ENCODE data around the gene HECW1. TPM values are rescaled to one million over a fixed set of nuclear protein-coding genes. Genes with fewer than 3 reads are reported as not detected.

HECW1 gene
- total and polyA plus RNA-seq, 10 of the 15 experiments (the other 5 are each of a cell fraction or from before 2014, with no cell fraction given), result under 0.01 to 0.31 (median 0.04) TPM; not detected in 3

GRCh38 chr7:43232366-43232765 lies 119.9 kb downstream of the HECW1 start:
- WGBS (ENCODE audit: insufficient coverage, insufficient replicate concordance, low lambda C conversion rate, missing lambda C conversion rate), result 24% methylated on average over 2 of the region's 2 CpGs
- Histone ChIP-seq H3K4me2 (ENCODE audit: control insufficient read depth, insufficient read depth) (no peak overlapping the region), H3K27ac (ENCODE audit: control insufficient read depth, insufficient read depth) (no peak overlapping the region), H3K9ac (ENCODE audit: control insufficient read depth, insufficient read depth, low read length) (no peak overlapping the region), H3K79me2 (ENCODE audit: control insufficient read depth, insufficient read depth, low read length) (no peaks in the 10 kb centered on the region), H3K36me3 (ENCODE audit: control insufficient read depth in 2 of 2, insufficient read depth in 2 of 2, low read length in 1 of 2) (no peaks in the 10 kb centered on the region), H3K4me3 (no peak overlapping the region), H4K20me1 (ENCODE audit: control insufficient read depth, insufficient read depth) (no peaks in the 10 kb centered on the region), H3K9me3 (replicated peaks; ENCODE audit: control insufficient read depth, insufficient read depth, low read length) (no peaks in the 10 kb centered on the region), H3K4me1 (ENCODE audit: control insufficient read depth, insufficient read depth, low read length) (no peaks in the 10 kb centered on the region), H3K27me3 (replicated peaks in 1 of 2; ENCODE audit: control insufficient read depth in 2 of 2, insufficient read depth in 2 of 2, low read length in 1 of 2) (no peaks in the 10 kb centered on the region; a peak in 2 of 4 replicates), H2AFZ (ENCODE audit: control insufficient read depth, low read depth, low read length) (no peak overlapping the region)
- FAIRE-seq (no peak), ATAC-seq (no peak), DNase-seq (ENCODE audit: low read depth, low spot score) (no peak)
- intact Hi-C loops (cut with micrococcal nuclease; ENCODE audit: unreplicated experiment), result no loop called here
- ChIA-PET POLR2A (no interaction called here), CTCF (interaction anchor here (1.2 kb wide), 1 partner anchor 221 kb away, joined by 3 read pairs; no protein-coding TSS in a partner anchor), RAD21 (ENCODE audit: unreplicated experiment) (interaction anchor here (0.6 kb wide), 1 partner anchor 268 kb away, joined by 3 read pairs; no protein-coding TSS in a partner anchor), SMC1A (ENCODE audit: uncharacterized antibody, unreplicated experiment) (no interaction called here)
- BruUV-seq (replicated peaks), result no TSS peak
- TF ChIP-seq DPF2 (IDR thresholded peaks at IDR 0.05) (no peak), NR2C1 (IDR thresholded peaks at IDR 0.05) (no peak), HSF1 (IDR thresholded peaks at IDR 0.05; ENCODE audit: low read depth, low read length) (no peak), ZNF687 (IDR thresholded peaks at IDR 0.05) (no peak), POLR2A (IDR thresholded peaks at IDR 0.05; ENCODE audit: low read depth, low read length) (no peak), GABPA (IDR thresholded peaks at IDR 0.05; ENCODE audit: low read depth) (no peak), RCOR1 (conservative IDR thresholded peaks at IDR 0.05; ENCODE audit: low read depth, low read length) (no peak), ATF3 (IDR thresholded peaks at IDR 0.05; ENCODE audit: borderline replicate concordance, extremely low read depth, low read depth, low read length) (no peak), SIX5 (IDR thresholded peaks at IDR 0.05; ENCODE audit: low read depth, low read length, severe bottlenecking) (no peak), EGR1 (IDR thresholded peaks at IDR 0.05; ENCODE audit: borderline replicate concordance in 1 of 2, low read depth in 2 of 2, low read length in 2 of 2) (no peak), MYC (IDR thresholded peaks at IDR 0.05; ENCODE audit: insufficient read depth, insufficient read length, insufficient replicate concordance, low read length, severe bottlenecking) (no peak)
- in situ Hi-C loops (cut with MboI), result no loop called here

Data from GM12878 (cell line).